Activated T-cell treated with anti-CD3 and anti-CD28 coated beads, Interleukin-2, amount 50 U/mL, for 24 hours (primary cell): ENCODE measurements around the gene BAIAP2L2.

ENCODE experiments used
- DNase-seq: peaks from one replicate; pipeline ENCODE4 v3.0.0-alpha.2; 2020
- H3K27ac Mint-ChIP-seq: 2 replicates; pipeline ENCODE4 v1.8.0; 2020; ENCODE audit warnings: mild to moderate bottlenecking, mixed read lengths
- H3K27me3 Mint-ChIP-seq: 2 replicates; pipeline ENCODE4 v1.8.0; 2020; ENCODE audit warnings: mixed read lengths
- H3K36me3 Mint-ChIP-seq: 2 replicates; pipeline ENCODE4 v1.8.0; 2020; ENCODE audit warnings: low read depth, mixed read lengths
- H3K4me1 Mint-ChIP-seq: 2 replicates; pipeline ENCODE4 v1.8.0; 2020; ENCODE audit warnings: low read depth, mixed read lengths
- H3K4me3 Mint-ChIP-seq: 2 replicates; pipeline ENCODE4 v1.8.0; 2020; ENCODE audit warnings: mild to moderate bottlenecking, moderate library complexity, mixed read lengths
- H3K9me3 Mint-ChIP-seq: 2 replicates; pipeline ENCODE4 v1.8.0; 2020; ENCODE audit warnings: mixed read lengths

The BAIAP2L2 gene

GRCh38 chr22:38104084-38104483, 6.4 kb downstream of the BAIAP2L2 start:
- H3K36me3 Mint-ChIP-seq = no peaks in the 10 kb centered on the region
- no peaks in the 10 kb centered on the region for H3K9me3 Mint-ChIP-seq
- H3K27ac Mint-ChIP-seq = no peak overlapping the region
- no peak for DNase-seq
- H3K27me3 Mint-ChIP-seq = no peaks in the 10 kb centered on the region
- H3K4me3 Mint-ChIP-seq = no peak overlapping the region
- peaks cover 8% of the 10 kb centered on the region for H3K4me1 Mint-ChIP-seq

- no peak overlapping the region for H3K4me3 Mint-ChIP-seq
- no peak for DNase-seq
- H3K27me3 Mint-ChIP-seq = no peaks in the 10 kb centered on the region
- peaks cover 8% of the 10 kb centered on the region for H3K4me1 Mint-ChIP-seq
- H3K9me3 Mint-ChIP-seq = no peaks in the 10 kb centered on the region
- no peaks in the 10 kb centered on the region for H3K36me3 Mint-ChIP-seq
- no peak overlapping the region for H3K27ac Mint-ChIP-seq
These were observed 6.8 kb downstream of the BAIAP2L2 start for GRCh38 chr22:38103641-38104040.

GRCh38 chr22:38098410-38099249, 11.9 kb downstream of the BAIAP2L2 start:
- Mint-ChIP-seq H3K9me3 (no peaks in the 10 kb centered on the region), H3K27ac (no peak overlapping the region), H3K4me3 (no peak overlapping the region), H3K4me1 (no peaks in the 10 kb centered on the region), H3K27me3 (no peaks in the 10 kb centered on the region), H3K36me3 (peaks cover 5% of the 10 kb centered on the region)
- DNase-seq = no peak

- Mint-ChIP-seq H3K4me3 (no peak overlapping the region), H3K36me3 (peaks cover 5% of the 10 kb centered on the region), H3K4me1 (no peaks in the 10 kb centered on the region), H3K27ac (no peak overlapping the region), H3K27me3 (no peaks in the 10 kb centered on the region), H3K9me3 (no peaks in the 10 kb centered on the region)
- no peak for DNase-seq
These were observed 12.7 kb downstream of the BAIAP2L2 start for GRCh38 chr22:38097557-38098409.

- no peaks in the 10 kb centered on the region for H3K27me3 Mint-ChIP-seq
- no peak overlapping the region for H3K4me3 Mint-ChIP-seq
- no peaks in the 10 kb centered on the region for H3K4me1 Mint-ChIP-seq
- H3K9me3 Mint-ChIP-seq = no peaks in the 10 kb centered on the region
- peaks cover 5% of the 10 kb centered on the region for H3K36me3 Mint-ChIP-seq
- DNase-seq = no peak
- no peak overlapping the region for H3K27ac Mint-ChIP-seq
These were observed 13.4 kb downstream of the BAIAP2L2 start for GRCh38 chr22:38097058-38097457.

- DNase-seq = no peak
- Mint-ChIP-seq H3K4me1 (no peaks in the 10 kb centered on the region), H3K27ac (no peak overlapping the region), H3K9me3 (no peaks in the 10 kb centered on the region), H3K4me3 (no peak overlapping the region), H3K27me3 (peaks cover 21% of the 10 kb centered on the region), H3K36me3 (peaks cover 4% of the 10 kb centered on the region)
These were observed 21.0 kb downstream of the BAIAP2L2 start for GRCh38 chr22:38089474-38089851.

- DNase-seq = no peak
- H3K4me3 Mint-ChIP-seq = no peak overlapping the region
These were observed 21.6 kb downstream of the BAIAP2L2 start for GRCh38 chr22:38088629-38089473.

GRCh38 chr22:38087855-38088254, 22.6 kb downstream of the BAIAP2L2 start:
- Mint-ChIP-seq H3K36me3 (no peaks in the 10 kb centered on the region), H3K27me3 (peaks cover 27% of the 10 kb centered on the region), H3K4me1 (no peaks in the 10 kb centered on the region), H3K9me3 (no peaks in the 10 kb centered on the region), H3K4me3 (no peak overlapping the region), H3K27ac (no peak overlapping the region)
- no peak for DNase-seq

More at GRCh38 chr22:38088629-38089473, 21.6 kb downstream of the BAIAP2L2 start:
- peaks cover 2% of the 10 kb centered on the region for H3K36me3 Mint-ChIP-seq
- no peak overlapping the region for H3K27ac Mint-ChIP-seq
- no peaks in the 10 kb centered on the region for H3K9me3 Mint-ChIP-seq
- H3K27me3 Mint-ChIP-seq = peaks cover 21% of the 10 kb centered on the region
- no peaks in the 10 kb centered on the region for H3K4me1 Mint-ChIP-seq

GRCh38 chr22:38086942-38087341, 23.5 kb downstream of the BAIAP2L2 start:
- no peak overlapping the region for H3K27ac Mint-ChIP-seq
- H3K36me3 Mint-ChIP-seq = no peaks in the 10 kb centered on the region
- peaks cover 34% of the 10 kb centered on the region for H3K27me3 Mint-ChIP-seq
- no peaks in the 10 kb centered on the region for H3K9me3 Mint-ChIP-seq
- no peaks in the 10 kb centered on the region for H3K4me1 Mint-ChIP-seq
- H3K4me3 Mint-ChIP-seq = no peak overlapping the region
- no peak for DNase-seq

GRCh38 chr22:38086001-38086845, 24.3 kb downstream of the BAIAP2L2 start:
- Mint-ChIP-seq H3K4me1 (peaks cover 3% of the 10 kb centered on the region), H3K9me3 (no peaks in the 10 kb centered on the region), H3K27ac (no peak overlapping the region), H3K36me3 (no peaks in the 10 kb centered on the region), H3K4me3 (no peak overlapping the region), H3K27me3 (peaks cover 38% of the 10 kb centered on the region)
- no peak for DNase-seq

- DNase-seq = no peak
- Mint-ChIP-seq H3K36me3 (no peaks in the 10 kb centered on the region), H3K9me3 (no peaks in the 10 kb centered on the region), H3K4me1 (peaks cover 3% of the 10 kb centered on the region), H3K27me3 (peaks cover 39% of the 10 kb centered on the region), H3K4me3 (no peak overlapping the region), H3K27ac (no peak overlapping the region)
These were observed 25.0 kb downstream of the BAIAP2L2 start for GRCh38 chr22:38085501-38085900.

GRCh38 chr22:38085056-38085455, 25.4 kb downstream of the BAIAP2L2 start:
- Mint-ChIP-seq H3K36me3 (no peaks in the 10 kb centered on the region), H3K4me1 (peaks cover 3% of the 10 kb centered on the region), H3K27ac (no peak overlapping the region), H3K4me3 (no peak overlapping the region), H3K9me3 (no peaks in the 10 kb centered on the region), H3K27me3 (peaks cover 39% of the 10 kb centered on the region)
- DNase-seq = no peak

GRCh38 chr22:38083931-38084631, 26.4 kb downstream of the BAIAP2L2 start, which contains the start of gene SLC16A8:
Gene SLC16A8 (minus strand): TSS chr22:38084184. CDS start chr22:38082873, 1,311 bp downstream.
- Mint-ChIP-seq H3K9me3 (no peaks in the 10 kb centered on the region), H3K27ac (no peak within 1 kb of the TSS), H3K4me3 (no peak within 1 kb of the TSS), H3K36me3 (no peaks in the 10 kb centered on the region), H3K4me1 (peaks cover 3% of the 10 kb centered on the region), H3K27me3 (peaks cover 43% of the 10 kb centered on the region)
- DNase-seq = no peak
